Suprapubic skin (tissue), 4 donors: ENCODE data around the gene RNF20.

Source experiments
- CTCF ChIP-seq, 2 donors: fragments of 200-600 bp in 1 of 2; fragments of 450-650 bp in 1 of 2; sonication (generic) in 1 of 2; IDR thresholded peaks; one replicate each; pipeline ENCODE4 v1.5.1; 2016 to 2019; ENCODE audit warnings: antibody characterized with exemption in 2 of 2, mild to moderate bottlenecking in 1 of 2, moderate library complexity in 1 of 2
- POLR2A ChIP-seq, 2 donors: fragments of 450-650 bp; IDR thresholded peaks; one replicate each; pipeline ENCODE4 v1.6.1; 2017; ENCODE audit warnings: antibody characterized with exemption in 2 of 2, mild to moderate bottlenecking in 2 of 2, moderate library complexity in 2 of 2
- POLR2AphosphoS5 ChIP-seq, 3 donors: sonication (generic); formaldehyde crosslinking; IDR thresholded peaks; one replicate each; pipeline ENCODE4 v1.6.1; 2017; ENCODE audit warnings: antibody characterized with exemption in 3 of 3

- TF ChIP-seq POLR2AphosphoS5 (IDR thresholded peaks at IDR 0.05) (no peak), POLR2A (IDR thresholded peaks at IDR 0.05) (no peak), CTCF (IDR thresholded peaks at IDR 0.05) (peak in 1 of 2 donors; percentile 45)
Observed at GRCh38 chr9:101601904-101602765, 68.5 kb downstream of the RNF20 start.
